Measurements from ENCODE around the gene IBTK. TPM values are rescaled to one million over a fixed set of nuclear protein-coding genes. Genes with fewer than 3 reads are reported as not detected.

Gene IBTK
- polyA plus RNA-seq, 1 donor (not counting 4 experiments of a cell fraction or from before 2014, with no cell fraction given): 27.0 TPM

DNA sequence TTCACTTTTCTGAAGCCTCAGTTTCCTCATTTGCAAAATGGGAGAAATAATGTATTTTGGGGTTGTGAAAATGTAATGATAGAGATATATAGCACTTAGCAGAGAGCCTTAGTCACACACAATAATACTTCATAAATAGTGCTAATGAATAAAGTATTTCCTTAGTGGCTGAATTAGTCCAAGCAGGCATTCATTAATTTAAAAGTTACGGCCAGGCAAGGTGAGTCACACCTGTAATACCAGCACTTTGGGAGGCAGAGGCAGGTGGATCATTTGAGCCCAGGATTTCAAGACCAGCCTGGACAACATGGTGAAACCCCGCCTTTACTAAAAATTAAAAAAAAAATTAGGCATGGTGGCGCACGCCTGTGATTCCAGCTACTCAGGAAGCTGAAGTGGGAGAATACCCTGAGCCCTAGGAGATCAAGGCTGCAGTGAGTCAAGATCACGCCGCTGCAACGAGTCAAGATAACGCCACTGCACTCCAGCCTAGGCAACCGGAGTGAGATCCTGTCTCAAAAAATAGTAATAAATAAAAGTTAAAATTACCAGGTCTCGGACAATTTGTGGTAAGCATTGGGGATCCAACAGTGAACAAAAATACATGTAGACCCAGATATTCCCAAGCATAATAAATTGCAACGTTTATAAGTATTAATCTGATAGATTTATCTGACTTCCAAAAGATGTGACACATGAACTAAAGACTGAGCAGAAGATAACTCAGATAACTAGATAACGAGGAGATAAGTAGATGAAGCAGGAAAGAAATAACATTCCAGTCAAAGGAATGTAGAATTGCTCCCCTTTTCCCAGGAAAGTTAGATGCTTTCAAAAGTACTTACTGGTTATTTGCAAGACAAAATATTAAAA, 2.1 kb upstream of the IBTK start:
- DNase-seq (ENCODE audit: low read depth, low spot score): no peak
- TF ChIP-seq EZH2 (IDR thresholded peaks at IDR 0.05; ENCODE audit: low read length): no peak
- TF ChIP-seq, protein P1, sequence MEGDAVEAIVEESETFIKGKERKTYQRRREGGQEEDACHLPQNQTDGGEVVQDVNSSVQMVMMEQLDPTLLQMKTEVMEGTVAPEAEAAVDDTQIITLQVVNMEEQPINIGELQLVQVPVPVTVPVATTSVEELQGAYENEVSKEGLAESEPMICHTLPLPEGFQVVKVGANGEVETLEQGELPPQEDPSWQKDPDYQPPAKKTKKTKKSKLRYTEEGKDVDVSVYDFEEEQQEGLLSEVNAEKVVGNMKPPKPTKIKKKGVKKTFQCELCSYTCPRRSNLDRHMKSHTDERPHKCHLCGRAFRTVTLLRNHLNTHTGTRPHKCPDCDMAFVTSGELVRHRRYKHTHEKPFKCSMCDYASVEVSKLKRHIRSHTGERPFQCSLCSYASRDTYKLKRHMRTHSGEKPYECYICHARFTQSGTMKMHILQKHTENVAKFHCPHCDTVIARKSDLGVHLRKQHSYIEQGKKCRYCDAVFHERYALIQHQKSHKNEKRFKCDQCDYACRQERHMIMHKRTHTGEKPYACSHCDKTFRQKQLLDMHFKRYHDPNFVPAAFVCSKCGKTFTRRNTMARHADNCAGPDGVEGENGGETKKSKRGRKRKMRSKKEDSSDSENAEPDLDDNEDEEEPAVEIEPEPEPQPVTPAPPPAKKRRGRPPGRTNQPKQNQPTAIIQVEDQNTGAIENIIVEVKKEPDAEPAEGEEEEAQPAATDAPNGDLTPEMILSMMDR (optimal IDR thresholded peaks at IDR 0.05 in 1 of 3, IDR thresholded peaks at IDR 0.05 in 1 of 3, conservative IDR thresholded peaks at IDR 0.05 in 1 of 3; ENCODE audit: extremely low read depth in 1 of 3, insufficient read depth in 2 of 3, low read length in 3 of 3): no peak
- Histone ChIP-seq H3K79me2 (ENCODE audit: control insufficient read depth, insufficient read depth, low read length) (peaks cover 28% of the 10 kb centered on the region), H3K4me1 (ENCODE audit: control insufficient read depth, extremely low read depth, insufficient read depth, low read length) (peaks cover 11% of the 10 kb centered on the region), H3K4me3 (ENCODE audit: control insufficient read depth in 2 of 3, extremely low read depth in 1 of 3, insufficient read depth in 2 of 3, low read depth in 1 of 3, low read length in 3 of 3) (no peak overlapping the region), H3K9me1 (ENCODE audit: control insufficient read depth, extremely low read depth, insufficient read depth, low read length) (no peaks in the 10 kb centered on the region), H4K20me1 (ENCODE audit: control insufficient read depth, extremely low read depth, insufficient read depth, low read length) (no peaks in the 10 kb centered on the region), H2AFZ (ENCODE audit: control insufficient read depth, low read length) (no peak overlapping the region), H3K4me2 (ENCODE audit: control insufficient read depth, extremely low read depth, insufficient read depth, low read depth, low read length) (no peak overlapping the region), H3K27me3 (ENCODE audit: control insufficient read depth, extremely low read depth, insufficient read depth, low read length) (no peaks in the 10 kb centered on the region), H3K27ac (ENCODE audit: control insufficient read depth, insufficient read depth, low read length) (no peak overlapping the region), H3K36me3 (ENCODE audit: control insufficient read depth in 2 of 2, extremely low read depth in 1 of 2, insufficient read depth in 2 of 2, low read length in 2 of 2) (peaks cover 0 to 5% of the 10 kb centered on the region in 2 experiments), H3K9me3 (ENCODE audit: control insufficient read depth, low read depth, low read length) (no peaks in the 10 kb centered on the region), H3K9ac (ENCODE audit: control insufficient read depth, extremely low read depth, insufficient read depth, low read length) (no peak overlapping the region)
- dilution Hi-C loops (cut with MboI; ENCODE audit: extremely low pct_ligation_motif_present, low sequenced_read_pairs): no loop called here
- FAIRE-seq: no peak

DNA sequence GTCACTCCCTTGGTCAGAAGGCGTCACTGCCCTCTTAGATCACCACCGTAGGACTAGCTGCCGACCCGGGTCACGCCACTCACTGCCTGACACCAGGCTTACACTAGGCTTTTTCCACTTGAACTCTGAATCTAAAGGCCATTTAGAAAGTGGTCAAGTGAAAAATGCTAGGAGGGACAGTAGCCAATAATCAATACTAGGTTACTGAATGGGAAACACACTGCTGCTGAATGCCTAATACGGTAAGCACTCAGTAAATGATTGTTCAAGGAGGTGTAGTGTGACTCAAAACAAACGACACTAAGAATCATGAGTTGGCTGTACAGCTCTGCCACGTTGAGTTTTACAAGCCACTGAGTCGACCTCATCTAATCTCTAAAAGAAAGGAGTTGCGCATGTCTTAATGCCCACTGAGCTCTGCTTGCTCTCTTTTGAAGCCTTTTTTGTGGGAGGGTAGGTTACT, 760 bp upstream of the IBTK start:
- TF ChIP-seq EZH2 (IDR thresholded peaks at IDR 0.05; ENCODE audit: low read length): no peak
- TF ChIP-seq, protein P1 (optimal IDR thresholded peaks at IDR 0.05 in 1 of 3, IDR thresholded peaks at IDR 0.05 in 1 of 3, conservative IDR thresholded peaks at IDR 0.05 in 1 of 3; ENCODE audit: extremely low read depth in 1 of 3, insufficient read depth in 2 of 3, low read length in 3 of 3): no peak
- FAIRE-seq: no peak

More for the DNA sequence above, 760 bp upstream of the IBTK start:
- Histone ChIP-seq H3K9me3 (ENCODE audit: control insufficient read depth, low read depth, low read length) (no peaks in the 10 kb centered on the region), H4K20me1 (ENCODE audit: control insufficient read depth, extremely low read depth, insufficient read depth, low read length) (no peaks in the 10 kb centered on the region), H3K9me1 (ENCODE audit: control insufficient read depth, extremely low read depth, insufficient read depth, low read length) (no peaks in the 10 kb centered on the region), H3K27me3 (ENCODE audit: control insufficient read depth, extremely low read depth, insufficient read depth, low read length) (no peaks in the 10 kb centered on the region), H3K36me3 (ENCODE audit: control insufficient read depth in 2 of 2, extremely low read depth in 1 of 2, insufficient read depth in 2 of 2, low read length in 2 of 2) (peaks cover 0 to 5% of the 10 kb centered on the region in 2 experiments), H3K4me2 (ENCODE audit: control insufficient read depth, extremely low read depth, insufficient read depth, low read depth, low read length) (peak overlapping the region; percentile 96), H3K9ac (ENCODE audit: control insufficient read depth, extremely low read depth, insufficient read depth, low read length) (peak overlapping the region; percentile 78), H2AFZ (ENCODE audit: control insufficient read depth, low read length) (peak overlapping the region; percentile 99), H3K27ac (ENCODE audit: control insufficient read depth, insufficient read depth, low read length) (peak overlapping the region; percentile 82), H3K4me1 (ENCODE audit: control insufficient read depth, extremely low read depth, insufficient read depth, low read length) (peaks cover 11% of the 10 kb centered on the region), H3K4me3 (ENCODE audit: control insufficient read depth in 2 of 3, extremely low read depth in 1 of 3, insufficient read depth in 2 of 3, low read depth in 1 of 3, low read length in 3 of 3) (peak overlapping the region; percentile 61 to 96 (median 90)), H3K79me2 (ENCODE audit: control insufficient read depth, insufficient read depth, low read length) (peaks cover 41% of the 10 kb centered on the region)
- DNase-seq (ENCODE audit: low read depth, low spot score): no peak
- dilution Hi-C loops (cut with MboI; ENCODE audit: extremely low pct_ligation_motif_present, low sequenced_read_pairs): no loop called here
